Activated T-helper 1 cell treated with anti-CD3 and anti-CD28 coated beads, Interleukin-12 subunit alpha, Interleukin-12 subunit beta, Interleukin-2, Interleukin-4 antibody, amounts not matched to agents 30 ng/mL and 10 ng/mL and 1 ng/mL, durations not matched to agents 14 hours and 24 hours and 36 hours (primary cell): ENCODE results near the gene MR1. TPM values are rescaled to one million over a fixed set of nuclear protein-coding genes. Genes with fewer than 3 reads are reported as not detected.
"Not testable (repeated sequence)": the region's sequence is repeated elsewhere in the genome, so short reads cannot be mapped to it uniquely, and the experiment has no call there.

Experiments used
- DNase-seq: peaks from one replicate; pipeline ENCODE4 v3.0.0; 2021; ENCODE audit warnings: low spot score
- H3K27ac Mint-ChIP-seq: one replicate; pipeline ENCODE4 v1.8.0; 2021; ENCODE audit warnings: mild to moderate bottlenecking, mixed read lengths
- H3K27me3 Mint-ChIP-seq: one replicate; pipeline ENCODE4 v1.8.0; 2022; ENCODE audit warnings: mild to moderate bottlenecking, moderate library complexity, mixed read lengths; ENCODE audit not compliant: insufficient read depth
- H3K36me3 Mint-ChIP-seq: one replicate; pipeline ENCODE4 v1.8.0; 2021; ENCODE audit warnings: low read depth, mixed read lengths
- H3K4me1 Mint-ChIP-seq: one replicate; pipeline ENCODE4 v1.8.0; 2021; ENCODE audit warnings: low read depth, mixed read lengths
- H3K4me3 Mint-ChIP-seq: one replicate; pipeline ENCODE4 v1.8.0; 2021; ENCODE audit warnings: mild to moderate bottlenecking, moderate library complexity, mixed read lengths
- H3K9me3 Mint-ChIP-seq: one replicate; pipeline ENCODE4 v1.8.0; 2021; ENCODE audit warnings: mixed read lengths
- intact Hi-C: fragments of 100-400 bp; cut with micrococcal nuclease; formaldehyde crosslinking; loops from one replicate; pipeline ENCODE4 v1.15.1; 2024
- total RNA-seq: library from RNA; stranded (reverse); gene quantifications from 2 replicates; pipeline ENCODE4 v1.2.3, GENCODE V29; 2022

MR1 gene
- total RNA-seq, 1 donor from 2014 or later = 17.6 TPM

DNA sequence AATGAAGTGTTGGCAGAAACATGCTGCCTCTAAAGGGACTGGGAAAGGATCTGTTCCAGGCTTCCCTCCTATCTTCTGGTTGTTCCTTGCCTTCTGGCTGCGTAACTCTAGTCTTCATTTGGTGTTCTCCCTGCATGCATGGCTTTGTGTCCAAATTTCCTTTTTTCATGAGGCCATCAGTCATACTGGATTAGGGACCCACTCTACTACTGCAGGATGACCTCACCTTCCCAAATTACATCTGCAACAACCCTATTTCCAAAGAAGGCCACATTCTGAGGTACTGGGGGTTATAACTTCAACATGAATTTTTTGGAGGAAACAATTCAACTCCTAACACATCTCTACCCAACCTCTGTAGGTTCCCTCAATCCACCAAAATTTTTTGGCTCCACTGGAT lies 26.3 kb downstream of the MR1 start:
- Mint-ChIP-seq H3K4me1 (peaks cover 25% of the 10 kb centered on the region), H3K27ac (no peak overlapping the region), H3K4me3 (no peak overlapping the region), H3K36me3 (peaks cover 38% of the 10 kb centered on the region), H3K27me3 (no peaks in the 10 kb centered on the region), H3K9me3 (peaks cover 8% of the 10 kb centered on the region)
- no peak for DNase-seq
- intact Hi-C loops = no loop called here

GRCh38 chr1:181060947-181061346 lies 27.2 kb downstream of the MR1 start:
- intact Hi-C loops, H3K27ac Mint-ChIP-seq, DNase-seq, H3K9me3 Mint-ChIP-seq, H3K27me3 Mint-ChIP-seq, H3K4me3 Mint-ChIP-seq: not testable (repeated sequence)
- Mint-ChIP-seq H3K4me1 (peaks cover 25% of the 10 kb centered on the region), H3K36me3 (peaks cover 29% of the 10 kb centered on the region)

DNA sequence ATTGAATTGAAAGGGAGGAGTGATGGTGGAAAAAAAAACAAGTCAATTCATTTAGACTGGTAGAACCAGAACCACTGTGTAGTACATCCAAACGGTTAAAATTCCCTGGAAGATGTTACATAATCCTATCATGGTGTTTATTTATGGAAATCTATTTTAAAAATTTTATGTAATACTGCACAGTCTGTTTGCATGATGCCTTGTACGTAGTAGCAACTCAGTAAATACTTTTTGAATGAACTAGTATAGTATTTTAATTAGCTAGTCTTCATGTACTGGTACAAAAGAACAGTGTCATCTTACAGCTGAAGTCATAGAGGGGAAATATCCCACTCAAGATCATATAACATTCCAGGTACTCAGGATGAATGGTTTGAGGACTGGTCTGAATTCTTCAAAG lies 27.7 kb downstream of the MR1 start:
- no peaks in the 10 kb centered on the region for H3K27me3 Mint-ChIP-seq
- DNase-seq = no peak
- H3K4me1 Mint-ChIP-seq = peaks cover 25% of the 10 kb centered on the region
- peaks cover 8% of the 10 kb centered on the region for H3K9me3 Mint-ChIP-seq
- no peak overlapping the region for H3K27ac Mint-ChIP-seq
- peaks cover 28% of the 10 kb centered on the region for H3K36me3 Mint-ChIP-seq
- intact Hi-C loops = no loop called here
- no peak overlapping the region for H3K4me3 Mint-ChIP-seq

DNA sequence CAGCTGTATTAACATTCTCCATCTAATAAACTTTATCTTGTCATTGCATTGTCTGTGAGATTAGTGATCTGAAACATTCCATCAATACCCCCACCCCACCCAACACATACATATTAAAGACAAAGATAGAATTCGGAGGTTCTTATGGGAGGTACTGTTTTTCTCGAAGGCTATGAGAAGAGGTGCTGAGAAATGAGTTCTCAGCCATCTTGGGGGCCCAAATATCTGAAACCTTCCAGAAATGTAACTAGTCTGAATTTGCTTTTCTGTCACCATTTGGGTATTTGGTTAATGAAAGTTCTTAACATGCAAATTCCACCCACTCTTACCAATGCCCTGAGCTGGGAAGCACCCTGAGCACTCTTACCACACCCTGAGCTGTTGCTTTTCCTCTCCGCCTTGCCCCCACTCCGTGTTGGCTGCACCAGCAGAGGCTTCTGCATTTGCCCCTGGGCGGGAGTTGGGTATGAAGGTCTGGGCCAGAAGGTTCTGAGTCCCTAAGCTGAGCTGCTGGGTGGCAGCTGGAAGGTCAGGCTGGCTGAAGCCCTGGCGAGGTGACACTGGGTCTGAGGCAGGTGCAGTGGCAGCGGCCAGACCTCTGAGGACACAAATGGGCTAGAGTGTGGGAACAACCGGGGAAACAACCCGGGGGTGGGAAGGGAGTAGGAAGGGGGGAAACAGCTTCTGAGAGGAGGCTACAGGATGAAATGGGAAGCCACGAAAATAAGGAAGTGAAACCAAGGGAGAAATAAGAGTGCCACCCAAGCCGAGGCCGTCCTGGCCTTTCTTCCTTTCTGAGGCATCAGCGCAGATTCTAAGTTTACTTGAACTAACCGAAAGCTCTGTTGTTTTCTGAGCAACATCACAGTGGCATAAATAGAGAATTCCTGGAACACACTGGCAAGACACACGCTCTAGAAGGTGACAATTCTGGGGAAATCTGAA lies 28.4 kb downstream of the MR1 start:
- no peaks in the 10 kb centered on the region for H3K27me3 Mint-ChIP-seq
- DNase-seq = no peak
- H3K4me3 Mint-ChIP-seq = peak overlapping the region; percentile 34
- intact Hi-C loops = loop anchor here (1.0 to 2.0 kb wide), 3 partner anchors 18 to 79 kb away; no protein-coding TSS in a partner anchor
- H3K4me1 Mint-ChIP-seq = peaks cover 25% of the 10 kb centered on the region
- H3K9me3 Mint-ChIP-seq = peaks cover 8% of the 10 kb centered on the region
- peaks cover 24% of the 10 kb centered on the region for H3K36me3 Mint-ChIP-seq
- H3K27ac Mint-ChIP-seq = peak overlapping the region; percentile 70

GRCh38 chr1:181062836-181063428 lies 29.1 kb downstream of the MR1 start:
- H3K36me3 Mint-ChIP-seq = peaks cover 21% of the 10 kb centered on the region
- peaks cover 8% of the 10 kb centered on the region for H3K9me3 Mint-ChIP-seq

DNA sequence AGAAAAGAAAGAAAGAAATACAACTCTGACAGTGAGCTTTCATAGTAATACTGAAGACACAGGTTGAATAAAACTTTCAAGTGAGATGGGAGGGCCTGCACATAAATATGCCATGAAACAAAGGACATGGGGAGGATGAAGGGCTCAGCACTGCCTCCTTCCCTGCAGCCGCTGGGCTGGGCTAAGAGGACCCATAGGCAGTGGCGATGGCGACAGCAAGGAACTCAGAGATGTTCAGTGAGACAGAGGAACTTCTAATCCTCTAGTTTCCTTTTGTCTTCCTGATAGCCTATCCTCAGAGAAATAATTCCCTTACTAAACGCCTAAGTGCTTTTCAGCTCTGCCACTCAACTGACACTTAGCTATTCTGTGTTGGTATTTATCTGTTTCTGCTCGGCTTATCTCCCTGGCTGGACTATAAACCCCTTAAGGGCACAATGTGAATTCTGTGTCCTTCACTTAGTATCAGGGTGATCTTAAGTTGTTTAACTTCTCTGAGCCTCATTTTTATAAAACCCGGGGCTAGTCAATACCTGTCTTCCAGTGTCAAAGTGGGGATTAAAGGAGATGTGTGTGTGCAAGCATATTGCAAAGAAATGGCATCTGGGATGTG lies 30.3 kb downstream of the MR1 start:
- H3K27ac Mint-ChIP-seq = no peak overlapping the region
- no peaks in the 10 kb centered on the region for H3K27me3 Mint-ChIP-seq
- no peak overlapping the region for H3K4me3 Mint-ChIP-seq
- H3K36me3 Mint-ChIP-seq = peaks cover 13% of the 10 kb centered on the region
- DNase-seq = no peak
- intact Hi-C loops = no loop called here
- peaks cover 19% of the 10 kb centered on the region for H3K4me1 Mint-ChIP-seq
- peaks cover 7% of the 10 kb centered on the region for H3K9me3 Mint-ChIP-seq

More at GRCh38 chr1:181062836-181063428, 29.1 kb downstream of the MR1 start:
- Mint-ChIP-seq H3K27ac (peak overlapping the region; percentile 70), H3K4me1 (peaks cover 25% of the 10 kb centered on the region), H3K4me3 (peak overlapping the region; percentile 34), H3K27me3 (no peaks in the 10 kb centered on the region)
- peak; percentile 14 for DNase-seq
- intact Hi-C loops = loop anchor here (1.0 to 2.0 kb wide), 3 partner anchors 19 to 78 kb away; no protein-coding TSS in a partner anchor

DNA sequence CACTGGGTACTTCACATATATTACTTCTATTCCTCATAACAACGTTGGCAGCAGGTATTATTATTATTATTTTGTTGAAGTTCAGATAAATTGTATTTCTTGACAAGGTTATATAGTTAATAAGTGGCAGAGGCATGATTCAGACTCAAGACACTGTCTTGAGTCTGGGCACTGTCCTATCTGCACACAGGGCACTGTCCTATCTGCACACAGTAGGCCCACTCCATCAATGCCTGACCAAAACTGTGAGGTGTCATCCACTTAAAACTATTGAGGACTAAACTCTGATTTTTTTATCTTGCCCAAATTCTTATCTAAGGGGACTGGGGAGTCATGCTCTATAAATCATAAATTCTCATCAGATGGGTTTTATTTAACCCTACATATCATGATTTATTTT lies 30.9 kb downstream of the MR1 start:
- intact Hi-C loops = no loop called here
- Mint-ChIP-seq H3K4me1 (peaks cover 19% of the 10 kb centered on the region), H3K27me3 (peaks cover 2% of the 10 kb centered on the region), H3K36me3 (peaks cover 7% of the 10 kb centered on the region), H3K9me3 (peaks cover under 1% of the 10 kb centered on the region), H3K27ac (no peak overlapping the region), H3K4me3 (no peak overlapping the region)
- no peak for DNase-seq

GRCh38 chr1:181073638-181074037 lies 39.9 kb downstream of the MR1 start:
- no peak overlapping the region for H3K27ac Mint-ChIP-seq
- H3K4me3 Mint-ChIP-seq = no peak overlapping the region
- no peak for DNase-seq
- no peaks in the 10 kb centered on the region for H3K4me1 Mint-ChIP-seq
- intact Hi-C loops = no loop called here
- peaks cover 2% of the 10 kb centered on the region for H3K36me3 Mint-ChIP-seq
- H3K27me3 Mint-ChIP-seq = peaks cover 39% of the 10 kb centered on the region
- H3K9me3 Mint-ChIP-seq = no peaks in the 10 kb centered on the region

GRCh38 chr1:181075766-181076350 lies 42.1 kb downstream of the MR1 start:
- Mint-ChIP-seq H3K4me3 (no peak overlapping the region), H3K27ac (no peak overlapping the region), H3K4me1 (peaks cover 17% of the 10 kb centered on the region), H3K27me3 (peaks cover 43% of the 10 kb centered on the region), H3K9me3 (no peaks in the 10 kb centered on the region), H3K36me3 (peaks cover 2% of the 10 kb centered on the region)
- DNase-seq = no peak
- intact Hi-C loops = no loop called here

DNA sequence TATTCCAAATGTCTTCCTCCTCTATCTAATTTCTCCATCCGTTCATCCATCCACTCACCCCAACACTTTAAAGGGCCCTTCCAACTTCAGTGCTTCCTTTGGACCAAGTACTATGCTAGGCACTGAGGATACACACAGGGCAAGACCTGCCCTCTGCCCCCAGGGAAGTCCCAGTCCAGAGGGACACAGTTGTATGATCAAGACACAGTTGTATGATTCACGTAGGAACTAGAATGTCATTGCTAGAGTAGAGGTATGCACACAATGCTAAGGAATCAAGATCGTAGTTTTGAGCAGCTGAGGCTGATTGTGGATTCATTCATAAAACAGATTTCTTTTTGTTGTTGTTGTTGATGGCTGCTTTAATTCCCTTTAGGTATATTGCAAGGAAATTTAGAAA lies 43.1 kb downstream of the MR1 start:
- Mint-ChIP-seq H3K4me1 (peaks cover 17% of the 10 kb centered on the region), H3K27ac (no peak overlapping the region), H3K27me3 (peaks cover 37% of the 10 kb centered on the region), H3K4me3 (no peak overlapping the region), H3K9me3 (no peaks in the 10 kb centered on the region), H3K36me3 (peaks cover 2% of the 10 kb centered on the region)
- intact Hi-C loops = no loop called here
- DNase-seq = no peak

DNA sequence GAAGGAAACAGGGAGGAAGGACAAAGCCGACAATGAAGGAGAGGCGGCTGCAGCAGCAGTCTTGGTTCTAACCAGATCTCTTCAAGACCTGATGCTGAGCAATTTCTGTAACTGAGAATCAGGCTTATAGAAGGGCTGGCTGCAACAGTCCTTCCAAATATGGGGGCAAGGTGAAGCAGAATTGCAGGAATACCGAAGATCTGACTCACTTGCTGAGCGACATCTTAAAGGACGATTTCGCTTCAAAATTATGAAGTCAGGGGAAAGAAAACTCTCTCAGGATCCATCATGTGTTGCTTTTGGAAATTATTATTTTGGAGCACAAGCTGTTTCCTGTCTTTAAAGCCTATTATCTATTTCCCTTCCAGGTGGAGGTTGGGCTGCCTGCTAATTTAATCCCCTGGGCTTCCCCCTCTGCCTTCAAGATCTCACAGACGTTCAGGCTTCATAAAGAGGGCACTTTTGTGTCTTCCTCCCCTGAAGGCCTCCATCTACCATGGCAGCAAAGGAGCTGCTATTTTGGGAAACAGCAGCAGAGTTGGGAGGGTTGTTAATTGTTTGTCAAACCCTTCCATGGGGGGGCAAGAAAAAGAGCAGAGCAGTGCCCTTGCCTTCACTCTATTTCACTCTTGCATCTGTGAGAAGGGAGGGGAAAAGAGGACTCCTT lies 43.9 kb downstream of the MR1 start:
- intact Hi-C loops = loop anchor here (2.0 kb wide), 1 partner anchor 21 kb away; no protein-coding TSS in a partner anchor
- no peak for DNase-seq
- Mint-ChIP-seq H3K27me3 (peaks cover 39% of the 10 kb centered on the region), H3K27ac (no peak overlapping the region), H3K4me1 (peaks cover 17% of the 10 kb centered on the region), H3K9me3 (no peaks in the 10 kb centered on the region), H3K36me3 (peaks cover 2% of the 10 kb centered on the region), H3K4me3 (no peak overlapping the region)

- Mint-ChIP-seq H3K27ac (no peak overlapping the region), H3K4me3 (no peak overlapping the region), H3K9me3 (no peaks in the 10 kb centered on the region), H3K36me3 (peaks cover 2% of the 10 kb centered on the region), H3K27me3 (peaks cover 41% of the 10 kb centered on the region), H3K4me1 (peaks cover 23% of the 10 kb centered on the region)
- intact Hi-C loops = loop anchor here (2.0 kb wide), 1 partner anchor 19 kb away; no protein-coding TSS in a partner anchor
- no peak for DNase-seq
Observed at GRCh38 chr1:181079382-181079781, 45.6 kb downstream of the MR1 start.
